ENCODE results near the gene COX4I1.
A peak's percentile ranks its signal among the peaks of the same experiment; 100 is the strongest.
"Not testable (repeated sequence)": the region's sequence is repeated elsewhere in the genome, so short reads cannot be mapped to it uniquely, and the experiment has no call there.

The COX4I1 gene

GRCh38 chr16:85816159-85816558, 16.7 kb downstream of the COX4I1 start:
- no peak overlapping the region for H3K9ac ChIP-seq (ENCODE audit: low read depth, low read length, poor library complexity, severe bottlenecking)
- H3K79me2 ChIP-seq (ENCODE audit: insufficient read depth, low read length) = no peaks in the 10 kb centered on the region
- no peaks in the 10 kb centered on the region for H3K4me1 ChIP-seq (ENCODE audit: insufficient read depth, low read length, poor library complexity, severe bottlenecking)
- H3K36me3 ChIP-seq (ENCODE audit: insufficient read depth, low read length) = no peaks in the 10 kb centered on the region
- H3K4me2 ChIP-seq (ENCODE audit: low read depth, low read length, poor library complexity, severe bottlenecking) = no peak overlapping the region
- no peaks in the 10 kb centered on the region for H4K20me1 ChIP-seq (ENCODE audit: insufficient read depth, low read length, poor library complexity, severe bottlenecking)
- H3K4me3 ChIP-seq (ENCODE audit: low read length, poor library complexity, severe bottlenecking) = no peak overlapping the region
- no peaks in the 10 kb centered on the region for H3K9me3 ChIP-seq (ENCODE audit: insufficient read depth, low read depth, low read length)
- no peaks in the 10 kb centered on the region for H3K9me2 ChIP-seq (replicated peaks; ENCODE audit: low read depth, low read length)
- no peak for TF ChIP-seq EZH2phosphoT487 (IDR thresholded peaks at IDR 0.05; ENCODE audit: borderline replicate concordance)
- TF ChIP-seq CTCF (conservative IDR thresholded peaks at IDR 0.05; ENCODE audit: low read length) = no peak
- no peak overlapping the region for H2AFZ ChIP-seq (ENCODE audit: low read length)
- H3F3A ChIP-seq (ENCODE audit: low read depth) = no peaks in the 10 kb centered on the region
- H3K27me3 ChIP-seq (ENCODE audit: insufficient read depth, low read length, poor library complexity, severe bottlenecking) = no peaks in the 10 kb centered on the region

DNA sequence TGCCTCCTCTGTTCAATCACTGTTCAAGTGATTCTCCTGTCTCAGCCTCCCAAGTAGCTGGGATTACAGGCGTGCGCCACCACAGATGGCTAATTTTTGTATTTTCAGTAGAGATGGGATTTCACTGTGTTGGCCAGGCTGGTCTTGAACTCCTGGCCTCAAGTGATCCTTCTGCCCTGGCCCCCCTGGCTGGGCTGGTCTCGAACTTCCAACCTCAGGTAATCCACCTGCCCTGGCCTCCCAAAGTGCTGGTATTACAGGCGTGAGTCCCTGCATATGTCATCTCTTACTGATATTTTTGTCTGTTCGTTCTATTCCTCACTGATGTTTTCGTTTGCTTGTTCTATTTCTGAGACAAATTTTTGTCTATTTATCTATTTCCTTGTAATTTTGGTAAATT, 17.7 kb downstream of the COX4I1 start:
- not testable (repeated sequence) for H3K9ac ChIP-seq (ENCODE audit: low read depth, low read length, poor library complexity, severe bottlenecking); H3K4me3 ChIP-seq (ENCODE audit: low read length, poor library complexity, severe bottlenecking); H3F3A ChIP-seq (ENCODE audit: low read depth); H3K27me3 ChIP-seq (ENCODE audit: insufficient read depth, low read length, poor library complexity, severe bottlenecking); H2AFZ ChIP-seq (ENCODE audit: low read length); H3K9me2 ChIP-seq (replicated peaks; ENCODE audit: low read depth, low read length); H3K9me3 ChIP-seq (ENCODE audit: insufficient read depth, low read depth, low read length); H4K20me1 ChIP-seq (ENCODE audit: insufficient read depth, low read length, poor library complexity, severe bottlenecking); H3K4me1 ChIP-seq (ENCODE audit: insufficient read depth, low read length, poor library complexity, severe bottlenecking); H3K79me2 ChIP-seq (ENCODE audit: insufficient read depth, low read length); H3K4me2 ChIP-seq (ENCODE audit: low read depth, low read length, poor library complexity, severe bottlenecking); H3K36me3 ChIP-seq (ENCODE audit: insufficient read depth, low read length)

DNA sequence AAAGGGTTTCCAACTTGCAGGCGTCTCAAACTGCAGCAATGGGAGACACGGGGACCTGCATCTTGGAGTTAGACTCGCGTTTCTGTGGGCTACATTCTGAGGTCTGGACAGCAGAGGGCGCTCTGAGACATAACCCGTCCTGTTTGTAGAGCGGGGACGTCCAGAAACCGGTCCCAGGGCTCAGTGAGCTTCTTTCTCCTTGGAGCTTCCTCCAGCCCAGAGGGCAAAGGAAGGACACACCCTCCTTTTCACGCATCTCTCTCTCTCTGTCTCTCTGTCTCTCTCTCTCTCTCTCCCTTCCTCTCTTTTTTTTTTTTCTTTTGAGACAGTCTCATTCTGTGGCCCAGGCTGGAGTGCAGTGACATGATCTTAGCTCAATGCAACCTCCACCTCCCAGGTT, 19.8 kb downstream of the COX4I1 start:
- no peaks in the 10 kb centered on the region for H3K9me3 ChIP-seq (ENCODE audit: insufficient read depth, low read depth, low read length)
- no peaks in the 10 kb centered on the region for H4K20me1 ChIP-seq (ENCODE audit: insufficient read depth, low read length, poor library complexity, severe bottlenecking)
- H3K9ac ChIP-seq (ENCODE audit: low read depth, low read length, poor library complexity, severe bottlenecking) = no peak overlapping the region
- TF ChIP-seq EZH2phosphoT487 (IDR thresholded peaks at IDR 0.05; ENCODE audit: borderline replicate concordance) (no peak), CTCF (conservative IDR thresholded peaks at IDR 0.05; ENCODE audit: low read length) (peak; percentile 82)
- no peak overlapping the region for H3K4me3 ChIP-seq (ENCODE audit: low read length, poor library complexity, severe bottlenecking)
- H3K79me2 ChIP-seq (ENCODE audit: insufficient read depth, low read length) = no peaks in the 10 kb centered on the region
- no peak overlapping the region for H3K4me2 ChIP-seq (ENCODE audit: low read depth, low read length, poor library complexity, severe bottlenecking)
- no peaks in the 10 kb centered on the region for H3K36me3 ChIP-seq (ENCODE audit: insufficient read depth, low read length)
- no peaks in the 10 kb centered on the region for H3K4me1 ChIP-seq (ENCODE audit: insufficient read depth, low read length, poor library complexity, severe bottlenecking)
- H3K9me2 ChIP-seq (replicated peaks; ENCODE audit: low read depth, low read length) = no peaks in the 10 kb centered on the region
- no peaks in the 10 kb centered on the region for H3K27me3 ChIP-seq (ENCODE audit: insufficient read depth, low read length, poor library complexity, severe bottlenecking)
- H3F3A ChIP-seq (ENCODE audit: low read depth) = no peaks in the 10 kb centered on the region
- peak overlapping the region; percentile 50; the same call in 1 of the 2 replicates for H2AFZ ChIP-seq (ENCODE audit: low read length)

GRCh38 chr16:85819771-85820170, 20.3 kb downstream of the COX4I1 start:
- Histone ChIP-seq H3K36me3 (ENCODE audit: insufficient read depth, low read length) (no peaks in the 10 kb centered on the region), H3K4me3 (ENCODE audit: low read length, poor library complexity, severe bottlenecking) (no peak overlapping the region), H3K9me2 (replicated peaks; ENCODE audit: low read depth, low read length) (no peaks in the 10 kb centered on the region), H3K79me2 (ENCODE audit: insufficient read depth, low read length) (no peaks in the 10 kb centered on the region), H3K9ac (ENCODE audit: low read depth, low read length, poor library complexity, severe bottlenecking) (no peak overlapping the region), H3K9me3 (ENCODE audit: insufficient read depth, low read depth, low read length) (no peaks in the 10 kb centered on the region), H3F3A (ENCODE audit: low read depth) (no peaks in the 10 kb centered on the region), H4K20me1 (ENCODE audit: insufficient read depth, low read length, poor library complexity, severe bottlenecking) (no peaks in the 10 kb centered on the region), H3K4me1 (ENCODE audit: insufficient read depth, low read length, poor library complexity, severe bottlenecking) (no peaks in the 10 kb centered on the region), H2AFZ (ENCODE audit: low read length) (no peak overlapping the region), H3K27me3 (ENCODE audit: insufficient read depth, low read length, poor library complexity, severe bottlenecking) (no peaks in the 10 kb centered on the region), H3K4me2 (ENCODE audit: low read depth, low read length, poor library complexity, severe bottlenecking) (no peak overlapping the region)
- TF ChIP-seq EZH2phosphoT487 (IDR thresholded peaks at IDR 0.05; ENCODE audit: borderline replicate concordance) = no peak
- no peak for TF ChIP-seq CTCF (conservative IDR thresholded peaks at IDR 0.05; ENCODE audit: low read length)

All from Loucy (cell line).